Prostate gland (tissue), 2 donors: Measurements from ENCODE around the gene ZNF436.

Source experiments
- POLR2A ChIP-seq: fragments of 450-650 bp; IDR thresholded peaks from one replicate; pipeline ENCODE4 v1.6.1; 2016; ENCODE audit warnings: antibody characterized with exemption, mild to moderate bottlenecking
- POLR2AphosphoS5 ChIP-seq: sonication (generic); formaldehyde crosslinking; IDR thresholded peaks from one replicate; pipeline ENCODE4 v1.6.1; 2017; ENCODE audit warnings: antibody characterized with exemption
- TF ChIP-seq, protein P1 (sequence below), 4 experiments: fragments of 200-600 bp in 2 of 4; fragments of 450-650 bp in 2 of 4; sonication (generic) in 2 of 4; IDR thresholded peaks; 1 replicate in 3 of 4; 2 replicates in 1 of 4; pipeline ENCODE4 v1.5.1; 2016 to 2019; ENCODE audit warnings: antibody characterized with exemption in 4 of 4, mild to moderate bottlenecking in 2 of 4, moderate library complexity in 2 of 4

DNA sequence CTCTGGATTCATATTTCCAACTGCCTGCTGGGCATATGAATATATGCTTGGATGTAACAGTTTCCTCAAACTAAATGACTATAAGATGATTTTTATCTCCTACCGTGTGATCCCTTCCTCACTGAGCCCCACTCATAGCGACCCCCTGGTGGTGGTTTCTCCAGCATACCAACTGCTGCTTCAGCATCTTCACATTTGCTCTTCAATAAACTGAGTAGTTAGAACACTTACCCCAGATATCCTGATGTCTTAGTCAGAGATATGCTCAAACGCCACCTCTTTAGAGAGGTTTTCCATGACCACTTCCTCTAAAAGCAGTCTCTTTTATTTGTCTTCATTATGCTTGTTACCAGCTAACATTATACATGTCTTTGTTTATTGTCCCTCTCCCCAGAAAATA lies 15.4 kb downstream of the ZNF436 start:
- TF ChIP-seq POLR2A (no peak), POLR2AphosphoS5 (no peak)
- TF ChIP-seq, protein P1, sequence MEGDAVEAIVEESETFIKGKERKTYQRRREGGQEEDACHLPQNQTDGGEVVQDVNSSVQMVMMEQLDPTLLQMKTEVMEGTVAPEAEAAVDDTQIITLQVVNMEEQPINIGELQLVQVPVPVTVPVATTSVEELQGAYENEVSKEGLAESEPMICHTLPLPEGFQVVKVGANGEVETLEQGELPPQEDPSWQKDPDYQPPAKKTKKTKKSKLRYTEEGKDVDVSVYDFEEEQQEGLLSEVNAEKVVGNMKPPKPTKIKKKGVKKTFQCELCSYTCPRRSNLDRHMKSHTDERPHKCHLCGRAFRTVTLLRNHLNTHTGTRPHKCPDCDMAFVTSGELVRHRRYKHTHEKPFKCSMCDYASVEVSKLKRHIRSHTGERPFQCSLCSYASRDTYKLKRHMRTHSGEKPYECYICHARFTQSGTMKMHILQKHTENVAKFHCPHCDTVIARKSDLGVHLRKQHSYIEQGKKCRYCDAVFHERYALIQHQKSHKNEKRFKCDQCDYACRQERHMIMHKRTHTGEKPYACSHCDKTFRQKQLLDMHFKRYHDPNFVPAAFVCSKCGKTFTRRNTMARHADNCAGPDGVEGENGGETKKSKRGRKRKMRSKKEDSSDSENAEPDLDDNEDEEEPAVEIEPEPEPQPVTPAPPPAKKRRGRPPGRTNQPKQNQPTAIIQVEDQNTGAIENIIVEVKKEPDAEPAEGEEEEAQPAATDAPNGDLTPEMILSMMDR (IDR thresholded peaks at IDR 0.05), result no peak
